ENCODE data around the gene ARMS2. TPM values are rescaled to one million over a fixed set of nuclear protein-coding genes. Genes with fewer than 3 reads are reported as not detected.
A peak's percentile ranks its signal among the peaks of the same experiment; 100 is the strongest.

The ARMS2 gene, protein sequence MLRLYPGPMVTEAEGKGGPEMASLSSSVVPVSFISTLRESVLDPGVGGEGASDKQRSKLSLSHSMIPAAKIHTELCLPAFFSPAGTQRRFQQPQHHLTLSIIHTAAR
- polyA plus RNA-seq (not detected in 2 replicates), polyA minus RNA-seq (not detected in 2 replicates)

DNA sequence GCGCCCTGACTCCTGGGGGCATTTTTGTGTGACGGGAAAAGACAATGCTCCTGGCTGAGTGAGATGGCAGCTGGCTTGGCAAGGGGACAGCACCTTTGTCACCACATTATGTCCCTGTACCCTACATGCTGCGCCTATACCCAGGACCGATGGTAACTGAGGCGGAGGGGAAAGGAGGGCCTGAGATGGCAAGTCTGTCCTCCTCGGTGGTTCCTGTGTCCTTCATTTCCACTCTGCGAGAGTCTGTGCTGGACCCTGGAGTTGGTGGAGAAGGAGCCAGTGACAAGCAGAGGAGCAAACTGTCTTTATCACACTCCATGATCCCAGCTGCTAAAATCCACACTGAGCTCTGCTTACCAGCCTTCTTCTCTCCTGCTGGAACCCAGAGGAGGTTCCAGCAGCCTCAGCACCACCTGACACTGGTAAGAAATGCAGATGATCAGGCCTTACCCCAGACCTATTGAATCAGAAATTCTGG lies at the start of gene ARMS2:
Gene ARMS2 (plus strand): TSS at position 51 of the 478 bp plus-strand sequence. CDS start 75 bp downstream, at position 126.
- no peak within 1 kb of the TSS for H3K9ac ChIP-seq (ENCODE audit: low read length)
- no peaks in the 10 kb centered on the region for H3K36me3 ChIP-seq (ENCODE audit: insufficient read depth, low read length)
- no peak for TF ChIP-seq TAF1 (IDR thresholded peaks at IDR 0.05; ENCODE audit: low read depth)
- no peak for TF ChIP-seq MXI1 (conservative IDR thresholded peaks at IDR 0.05; ENCODE audit: poor library complexity, severe bottlenecking)
- TF ChIP-seq, protein P1, sequence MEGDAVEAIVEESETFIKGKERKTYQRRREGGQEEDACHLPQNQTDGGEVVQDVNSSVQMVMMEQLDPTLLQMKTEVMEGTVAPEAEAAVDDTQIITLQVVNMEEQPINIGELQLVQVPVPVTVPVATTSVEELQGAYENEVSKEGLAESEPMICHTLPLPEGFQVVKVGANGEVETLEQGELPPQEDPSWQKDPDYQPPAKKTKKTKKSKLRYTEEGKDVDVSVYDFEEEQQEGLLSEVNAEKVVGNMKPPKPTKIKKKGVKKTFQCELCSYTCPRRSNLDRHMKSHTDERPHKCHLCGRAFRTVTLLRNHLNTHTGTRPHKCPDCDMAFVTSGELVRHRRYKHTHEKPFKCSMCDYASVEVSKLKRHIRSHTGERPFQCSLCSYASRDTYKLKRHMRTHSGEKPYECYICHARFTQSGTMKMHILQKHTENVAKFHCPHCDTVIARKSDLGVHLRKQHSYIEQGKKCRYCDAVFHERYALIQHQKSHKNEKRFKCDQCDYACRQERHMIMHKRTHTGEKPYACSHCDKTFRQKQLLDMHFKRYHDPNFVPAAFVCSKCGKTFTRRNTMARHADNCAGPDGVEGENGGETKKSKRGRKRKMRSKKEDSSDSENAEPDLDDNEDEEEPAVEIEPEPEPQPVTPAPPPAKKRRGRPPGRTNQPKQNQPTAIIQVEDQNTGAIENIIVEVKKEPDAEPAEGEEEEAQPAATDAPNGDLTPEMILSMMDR (IDR thresholded peaks at IDR 0.05; ENCODE audit: poor library complexity, severe bottlenecking), result no peak
- TF ChIP-seq EZH2 (IDR thresholded peaks at IDR 0.05; ENCODE audit: borderline replicate concordance, insufficient read depth, low read length, poor library complexity, severe bottlenecking), result no peak
- TF ChIP-seq, protein P2, sequence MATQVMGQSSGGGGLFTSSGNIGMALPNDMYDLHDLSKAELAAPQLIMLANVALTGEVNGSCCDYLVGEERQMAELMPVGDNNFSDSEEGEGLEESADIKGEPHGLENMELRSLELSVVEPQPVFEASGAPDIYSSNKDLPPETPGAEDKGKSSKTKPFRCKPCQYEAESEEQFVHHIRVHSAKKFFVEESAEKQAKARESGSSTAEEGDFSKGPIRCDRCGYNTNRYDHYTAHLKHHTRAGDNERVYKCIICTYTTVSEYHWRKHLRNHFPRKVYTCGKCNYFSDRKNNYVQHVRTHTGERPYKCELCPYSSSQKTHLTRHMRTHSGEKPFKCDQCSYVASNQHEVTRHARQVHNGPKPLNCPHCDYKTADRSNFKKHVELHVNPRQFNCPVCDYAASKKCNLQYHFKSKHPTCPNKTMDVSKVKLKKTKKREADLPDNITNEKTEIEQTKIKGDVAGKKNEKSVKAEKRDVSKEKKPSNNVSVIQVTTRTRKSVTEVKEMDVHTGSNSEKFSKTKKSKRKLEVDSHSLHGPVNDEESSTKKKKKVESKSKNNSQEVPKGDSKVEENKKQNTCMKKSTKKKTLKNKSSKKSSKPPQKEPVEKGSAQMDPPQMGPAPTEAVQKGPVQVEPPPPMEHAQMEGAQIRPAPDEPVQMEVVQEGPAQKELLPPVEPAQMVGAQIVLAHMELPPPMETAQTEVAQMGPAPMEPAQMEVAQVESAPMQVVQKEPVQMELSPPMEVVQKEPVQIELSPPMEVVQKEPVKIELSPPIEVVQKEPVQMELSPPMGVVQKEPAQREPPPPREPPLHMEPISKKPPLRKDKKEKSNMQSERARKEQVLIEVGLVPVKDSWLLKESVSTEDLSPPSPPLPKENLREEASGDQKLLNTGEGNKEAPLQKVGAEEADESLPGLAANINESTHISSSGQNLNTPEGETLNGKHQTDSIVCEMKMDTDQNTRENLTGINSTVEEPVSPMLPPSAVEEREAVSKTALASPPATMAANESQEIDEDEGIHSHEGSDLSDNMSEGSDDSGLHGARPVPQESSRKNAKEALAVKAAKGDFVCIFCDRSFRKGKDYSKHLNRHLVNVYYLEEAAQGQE (IDR thresholded peaks at IDR 0.05; ENCODE audit: borderline replicate concordance), result no peak
- no peak for TF ChIP-seq EP300 (conservative IDR thresholded peaks at IDR 0.05; ENCODE audit: poor library complexity, severe bottlenecking)
- no peak for TF ChIP-seq POLR2AphosphoS5 (IDR thresholded peaks at IDR 0.05)
- TF ChIP-seq SMC3 (conservative IDR thresholded peaks at IDR 0.05; ENCODE audit: poor library complexity), result no peak
- no peak for TF ChIP-seq RAD21 (conservative IDR thresholded peaks at IDR 0.05)
- H3K27me3 ChIP-seq (ENCODE audit: insufficient read depth, low read depth, low read length), result peaks cover 6% of the 10 kb centered on the region
- peak within 1 kb of the TSS; percentile 60 for H3K4me2 ChIP-seq (ENCODE audit: low read length)
- H3K79me2 ChIP-seq (replicated peaks; ENCODE audit: insufficient read depth, low read length), result no peaks in the 10 kb centered on the region
- H3K4me3 ChIP-seq (ENCODE audit: low read length), result peak within 1 kb of the TSS; percentile 36
- no peaks in the 10 kb centered on the region for H3K9me3 ChIP-seq (ENCODE audit: low read length)
- H3K9me2 ChIP-seq (ENCODE audit: insufficient read depth, low read length), result no peaks in the 10 kb centered on the region
- H2AFZ ChIP-seq (ENCODE audit: low read depth, low read length), result no peak within 1 kb of the TSS
- peak within 1 kb of the TSS; percentile 40 for H3K27ac ChIP-seq (ENCODE audit: low read length)
- H4K20me1 ChIP-seq (ENCODE audit: insufficient read depth), result no peaks in the 10 kb centered on the region
- no peaks in the 10 kb centered on the region for H3F3A ChIP-seq (ENCODE audit: insufficient read depth, low read length, poor library complexity, severe bottlenecking)

DNA sequence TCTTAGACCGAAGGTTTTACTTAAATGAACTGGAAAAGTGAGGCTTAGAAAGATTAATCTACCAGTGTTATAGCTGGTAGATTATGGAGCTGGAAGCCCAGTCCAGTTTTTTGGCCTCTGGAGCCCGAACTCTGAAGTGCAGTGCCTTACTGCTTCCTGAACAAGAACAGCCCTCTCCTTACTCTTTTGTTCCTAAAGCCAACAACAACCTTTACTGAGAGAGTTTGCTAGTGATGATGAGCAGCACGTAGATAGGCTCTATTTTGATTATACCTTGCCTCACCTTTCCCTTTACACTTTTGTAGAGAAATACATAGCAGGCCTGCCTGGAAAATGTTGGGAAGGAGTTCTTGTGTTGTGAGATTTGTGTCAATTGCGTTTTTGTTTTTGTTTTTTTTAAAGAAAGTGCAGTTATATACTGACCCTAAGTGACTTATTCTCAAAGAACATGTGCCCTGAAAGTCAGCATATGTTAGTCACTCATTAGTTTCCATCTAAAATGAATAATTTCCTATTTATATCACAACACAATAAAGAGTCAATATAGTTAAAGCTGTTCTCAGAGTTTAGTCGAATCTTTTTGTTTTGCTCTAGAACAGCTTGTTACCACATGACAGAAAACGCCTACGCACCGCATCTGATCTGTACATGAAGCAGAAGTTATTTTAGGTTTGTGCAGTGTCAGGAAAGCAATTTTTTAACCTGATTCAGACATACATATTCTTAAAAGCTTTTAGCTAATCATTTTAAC lies 46.9 kb upstream of the ARMS2 start:
- H3K9me3 ChIP-seq (ENCODE audit: low read length), result no peaks in the 10 kb centered on the region
- no peak overlapping the region for H3K4me3 ChIP-seq (ENCODE audit: low read length)
- no peaks in the 10 kb centered on the region for H4K20me1 ChIP-seq (ENCODE audit: insufficient read depth)
- no peak for TF ChIP-seq MXI1 (conservative IDR thresholded peaks at IDR 0.05; ENCODE audit: poor library complexity, severe bottlenecking)
- no peak overlapping the region for H3K4me2 ChIP-seq (ENCODE audit: low read length)
- no peaks in the 10 kb centered on the region for H3K27me3 ChIP-seq (ENCODE audit: insufficient read depth, low read depth, low read length)
- H3F3A ChIP-seq (ENCODE audit: insufficient read depth, low read length, poor library complexity, severe bottlenecking), result no peaks in the 10 kb centered on the region
- H3K79me2 ChIP-seq (replicated peaks; ENCODE audit: insufficient read depth, low read length), result no peaks in the 10 kb centered on the region
- no peak overlapping the region for H2AFZ ChIP-seq (ENCODE audit: low read depth, low read length)
- H3K27ac ChIP-seq (ENCODE audit: low read length), result no peak overlapping the region
- peaks cover 5% of the 10 kb centered on the region for H3K36me3 ChIP-seq (ENCODE audit: insufficient read depth, low read length)
- H3K9me2 ChIP-seq (ENCODE audit: insufficient read depth, low read length), result no peaks in the 10 kb centered on the region
- H3K9ac ChIP-seq (ENCODE audit: low read length), result no peak overlapping the region

Measured in neural cell (in vitro differentiated cells).